SKM-1 (cell line): ENCODE results near the gene EXTL1.

Experiments
- DNase-seq: peaks from one replicate; lab custom pipeline; 2025; ENCODE audit not compliant: unreplicated experiment; lab: John Stamatoyannopoulos, UW

EXTL1 gene

GRCh38 chr1:26069941-26070295, 48.3 kb downstream of the EXTL1 start:
- DNase-seq: no peak

DNA sequence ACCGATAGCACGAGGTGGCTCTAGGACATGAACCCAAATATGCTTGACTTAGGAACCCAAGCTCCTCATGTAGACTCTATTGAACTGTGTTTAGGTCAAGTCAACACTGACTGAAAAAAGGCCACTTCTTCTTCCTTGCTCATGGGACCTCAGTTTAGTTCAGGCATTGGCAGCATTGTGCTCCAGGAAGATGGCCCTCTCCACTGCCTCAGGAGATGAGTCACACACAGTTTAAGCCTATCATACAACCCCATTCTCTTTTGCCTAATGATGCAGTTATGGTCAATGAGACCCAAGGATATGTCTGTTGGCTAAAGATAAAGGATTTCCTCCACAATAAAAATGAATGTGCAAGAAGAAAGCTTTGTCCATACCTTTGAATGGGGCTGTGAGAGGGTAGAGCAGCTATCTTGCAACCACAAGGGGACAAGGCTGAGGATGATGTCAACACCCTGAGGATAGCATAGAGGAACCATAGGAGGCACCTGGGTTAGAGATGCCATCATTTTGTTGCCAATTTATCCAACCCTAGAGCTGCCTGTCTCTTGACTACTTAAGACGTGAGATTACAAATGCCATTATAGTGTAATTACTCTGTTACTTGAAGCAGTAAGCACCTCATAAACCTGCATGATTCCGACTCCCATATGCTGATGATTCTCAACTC, 48.9 kb downstream of the EXTL1 start:
- DNase-seq: no peak

GRCh38 chr1:26070963-26071342, 49.4 kb downstream of the EXTL1 start:
- DNase-seq: no peak

GRCh38 chr1:26072305-26072704, 50.7 kb downstream of the EXTL1 start:
- no peak for DNase-seq

DNA sequence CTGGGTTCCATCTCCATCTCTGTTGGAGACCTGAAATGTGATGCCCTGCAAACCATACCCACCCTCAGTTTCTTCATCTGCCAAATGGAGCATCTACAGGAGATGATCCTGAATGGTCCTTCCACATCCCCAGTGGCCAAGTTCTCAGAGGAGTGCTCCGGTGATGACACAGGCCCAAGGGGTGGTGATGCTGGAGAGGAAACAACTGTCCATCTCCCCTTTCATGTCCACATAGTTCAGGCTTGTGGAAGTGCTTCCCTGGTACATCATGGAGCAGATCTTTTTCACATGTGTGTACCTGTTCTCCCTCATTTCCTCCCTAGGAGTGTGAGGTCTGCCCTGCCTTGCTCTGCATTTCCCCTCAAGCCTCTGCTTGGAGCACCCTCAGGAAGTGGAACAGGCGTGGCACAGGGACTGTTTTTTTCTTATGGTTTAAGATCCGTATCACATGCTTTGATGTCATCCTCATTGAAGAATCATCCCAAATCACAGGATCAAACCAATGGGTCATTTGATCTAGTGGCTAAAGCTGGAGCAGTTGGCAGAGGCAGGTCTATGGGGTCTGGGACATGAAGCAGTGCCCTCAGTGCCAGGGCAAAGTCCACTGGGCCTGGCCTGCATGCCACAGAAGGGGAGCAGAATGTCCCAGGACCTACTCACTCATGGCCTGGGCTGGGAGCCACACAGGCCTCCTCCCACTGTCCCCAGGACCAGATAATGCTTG, 54.0 kb downstream of the EXTL1 start:
- DNase-seq: no peak

GRCh38 chr1:26077524-26077923, 55.9 kb downstream of the EXTL1 start:
- no peak for DNase-seq

GRCh38 chr1:26078286-26079177, 57.0 kb downstream of the EXTL1 start:
- DNase-seq: no peak

- no peak for DNase-seq
Measured at GRCh38 chr1:26079178-26079563, 57.6 kb downstream of the EXTL1 start.

DNA sequence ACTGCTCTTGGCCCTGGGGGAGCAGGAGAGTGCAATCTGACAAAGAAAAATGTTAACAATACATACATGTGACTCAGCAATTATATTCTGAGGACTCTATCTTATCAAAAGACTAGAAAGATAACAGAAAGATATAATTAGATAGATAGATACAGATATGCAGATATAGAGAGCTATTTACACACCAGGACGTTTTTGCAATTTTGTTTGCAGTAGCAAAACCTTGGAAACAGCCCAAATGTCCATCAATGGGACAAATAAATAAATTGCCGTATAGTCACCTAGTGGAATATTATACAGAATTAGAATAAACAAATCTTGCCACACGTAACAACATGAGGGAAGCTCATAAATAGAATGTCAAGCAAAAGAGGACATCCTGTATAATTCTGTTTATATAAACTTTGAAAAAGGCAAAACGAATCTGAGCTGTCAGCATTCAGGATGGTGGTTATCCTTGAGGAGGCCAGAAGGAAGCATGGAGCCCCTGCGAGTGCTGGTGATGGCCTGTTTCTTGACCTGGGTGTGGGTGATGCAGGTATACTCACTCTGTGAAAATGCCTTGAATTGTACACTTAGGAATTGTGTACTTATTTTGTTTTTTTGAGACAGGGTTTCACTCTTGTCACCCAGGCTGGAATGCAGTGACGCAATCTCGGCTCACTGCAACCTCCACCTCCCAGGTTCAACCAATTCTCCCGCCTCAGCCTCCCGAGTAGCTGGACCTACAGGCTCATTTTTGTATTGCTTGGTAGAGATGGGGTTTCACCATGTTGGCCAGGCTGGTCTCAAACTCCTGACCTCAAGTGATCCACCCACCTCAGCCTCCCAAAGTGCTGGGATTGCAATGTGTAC, 58.6 kb downstream of the EXTL1 start:
- no peak for DNase-seq

GRCh38 chr1:26081267-26082019, 59.9 kb downstream of the EXTL1 start:
- DNase-seq: no peak

- no peak for DNase-seq
Measured at GRCh38 chr1:26082020-26082350, 60.4 kb downstream of the EXTL1 start.

DNA sequence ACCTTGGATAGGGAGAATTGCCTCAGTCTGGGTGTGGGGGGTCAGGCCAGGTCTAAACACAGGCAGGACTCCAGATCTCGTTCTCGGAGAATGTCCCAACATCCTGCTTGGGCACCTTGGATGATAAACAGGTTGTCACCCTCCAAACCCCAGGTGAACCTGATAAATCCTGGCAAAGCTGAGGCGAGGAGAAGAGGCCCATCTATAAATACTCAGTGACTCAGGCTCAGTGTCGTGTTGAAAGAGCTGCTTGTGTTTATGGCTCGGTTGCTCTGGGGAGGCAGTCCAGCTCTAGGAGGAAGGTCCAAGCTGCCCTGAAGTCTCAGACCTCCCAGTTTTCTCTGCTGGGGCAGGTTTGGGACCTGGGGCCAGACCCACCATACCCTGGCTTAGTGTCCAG, 61.6 kb downstream of the EXTL1 start:
- DNase-seq: no peak

- DNase-seq: no peak
Measured at GRCh38 chr1:26084091-26084561, 62.6 kb downstream of the EXTL1 start.

GRCh38 chr1:26084844-26085243, 63.3 kb downstream of the EXTL1 start:
- no peak for DNase-seq
